Epidermal melanocyte (primary cell): ENCODE data around the gene BRMS1.
A peak's percentile ranks its signal among the peaks of the same experiment; 100 is the strongest.
"Not testable (repeated sequence)": the region's sequence is repeated elsewhere in the genome, so short reads cannot be mapped to it uniquely, and the experiment has no call there.

Experiments used
- DNase-seq: peaks from one replicate; pipeline ENCODE4 v3.0.0; 2011; ENCODE audit warnings: low spot score; ENCODE audit not compliant: insufficient read length

BRMS1 gene

DNA sequence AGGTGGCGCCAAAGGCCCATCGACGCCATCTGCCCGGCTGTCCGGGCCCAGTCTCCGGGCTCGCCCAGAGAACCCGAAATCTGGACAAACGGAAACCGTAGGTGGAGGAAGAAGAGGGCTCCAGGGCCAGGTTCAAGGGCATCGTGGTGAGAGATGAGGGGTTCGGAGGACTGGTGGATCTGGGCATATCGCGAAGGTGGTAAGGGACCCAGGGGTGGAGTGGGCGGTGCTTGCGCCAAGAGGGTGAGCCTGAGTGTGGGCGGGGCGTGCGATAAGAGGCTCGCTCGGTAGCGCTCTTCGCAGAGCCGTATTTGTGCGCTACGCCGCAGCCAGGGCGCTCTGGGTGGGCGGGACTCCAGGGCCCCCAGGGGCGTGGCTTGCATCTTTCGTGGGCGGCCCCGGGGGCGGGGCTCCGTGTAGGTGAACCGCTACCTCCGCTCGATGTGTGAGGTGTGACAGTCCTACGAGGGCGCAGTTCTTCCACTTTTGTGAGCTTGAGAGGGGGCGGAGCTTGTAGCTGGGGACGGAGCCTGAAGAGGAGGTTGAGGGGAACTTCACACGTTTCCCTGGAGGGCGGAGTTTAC is 32.8 kb downstream of the BRMS1 start:
- DNase-seq = peak; percentile 66

DNA sequence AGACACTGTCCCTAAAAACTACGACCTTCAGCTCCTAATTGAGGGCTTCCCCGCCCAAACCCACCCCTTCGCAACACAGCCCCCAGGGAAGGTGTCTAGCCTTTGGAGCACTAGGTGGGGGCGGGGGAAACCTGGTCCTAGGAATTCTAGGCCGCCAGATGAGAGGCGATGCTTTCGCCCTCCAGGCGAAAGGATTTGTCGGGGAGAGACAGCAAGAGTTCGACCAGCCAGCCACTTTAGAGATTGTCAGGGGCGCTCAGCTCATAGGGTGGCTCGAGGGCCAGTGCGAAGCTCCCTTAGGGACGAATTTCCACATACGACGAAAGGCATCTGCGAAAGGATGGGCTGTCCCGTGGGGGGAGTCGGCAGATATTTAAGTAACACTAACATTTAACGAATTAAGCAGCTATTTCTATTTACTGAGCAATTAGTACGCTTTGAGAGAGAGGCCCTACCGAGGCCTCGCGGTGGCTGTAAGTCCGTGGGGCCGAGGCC is 33.4 kb downstream of the BRMS1 start:
- no peak for DNase-seq

DNA sequence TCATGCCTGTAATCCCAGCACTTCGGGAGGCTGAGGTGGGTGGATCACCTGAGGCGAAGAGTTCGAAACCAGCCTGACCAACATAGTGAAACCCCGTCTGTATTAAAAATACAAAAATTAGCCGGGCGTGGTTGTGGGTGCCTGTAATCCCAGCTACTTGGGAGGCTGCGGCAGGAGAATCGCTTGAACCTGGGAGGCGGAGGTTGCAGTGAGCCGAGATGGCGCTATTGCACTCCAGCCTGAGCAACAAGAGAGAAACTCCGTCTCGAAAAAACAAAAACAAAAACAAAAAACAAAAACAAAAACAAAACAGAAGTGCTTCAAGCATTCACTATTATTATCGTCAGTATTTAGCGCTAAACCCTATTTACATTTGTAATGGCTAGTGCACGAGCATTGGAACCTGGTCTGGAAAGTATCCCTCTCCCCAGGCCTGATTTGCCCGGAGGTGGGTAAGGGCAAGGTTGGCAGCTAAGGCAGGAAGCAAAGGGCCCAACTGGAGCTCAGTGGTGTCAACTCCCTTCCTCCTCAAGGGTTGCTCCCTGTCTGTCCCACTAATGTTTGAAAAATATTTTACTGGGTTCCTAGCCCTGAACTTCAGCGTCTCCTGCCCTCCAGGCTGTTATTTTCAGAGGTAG is 34.0 kb downstream of the BRMS1 start:
- not testable (repeated sequence) for DNase-seq

DNA sequence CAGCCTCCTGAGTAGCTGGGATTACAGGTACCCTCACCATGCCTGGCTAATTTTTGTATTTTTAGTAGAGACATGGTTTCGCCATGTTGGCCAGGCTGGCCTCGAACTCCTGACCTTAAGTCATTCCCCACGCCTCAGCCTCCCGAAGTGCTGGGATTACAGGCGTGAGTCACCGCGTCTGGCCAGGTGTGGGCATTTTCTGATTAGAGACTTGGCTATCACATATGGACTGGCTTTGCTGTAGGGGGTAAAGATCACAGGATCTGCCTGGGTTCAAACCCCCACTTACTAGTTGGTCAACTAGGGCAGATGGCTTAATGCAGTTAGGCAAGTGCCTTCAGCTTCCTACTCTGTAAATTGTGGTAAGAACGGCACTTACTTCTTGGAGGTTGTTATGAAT is 34.6 kb downstream of the BRMS1 start:
- no peak for DNase-seq

DNA sequence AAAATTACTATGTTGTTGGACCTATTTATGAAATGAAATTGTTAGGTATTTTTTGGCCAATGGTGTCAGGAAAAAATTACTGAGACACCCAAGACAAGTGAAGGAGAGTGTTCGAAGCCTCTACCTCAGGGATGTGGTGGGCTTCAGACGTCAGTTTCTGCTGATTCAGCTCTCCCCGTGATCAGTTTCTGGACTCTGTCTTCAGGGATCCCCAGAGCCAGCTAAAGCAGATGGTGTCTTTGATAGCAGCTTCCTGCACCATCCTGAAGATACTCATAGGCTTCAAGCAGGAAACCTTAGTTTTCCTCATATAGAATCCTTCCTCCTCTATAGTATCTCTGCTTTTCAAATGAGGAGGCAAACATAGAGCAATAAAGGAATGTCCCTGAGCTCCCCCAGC is 35.4 kb downstream of the BRMS1 start:
- no peak for DNase-seq

DNA sequence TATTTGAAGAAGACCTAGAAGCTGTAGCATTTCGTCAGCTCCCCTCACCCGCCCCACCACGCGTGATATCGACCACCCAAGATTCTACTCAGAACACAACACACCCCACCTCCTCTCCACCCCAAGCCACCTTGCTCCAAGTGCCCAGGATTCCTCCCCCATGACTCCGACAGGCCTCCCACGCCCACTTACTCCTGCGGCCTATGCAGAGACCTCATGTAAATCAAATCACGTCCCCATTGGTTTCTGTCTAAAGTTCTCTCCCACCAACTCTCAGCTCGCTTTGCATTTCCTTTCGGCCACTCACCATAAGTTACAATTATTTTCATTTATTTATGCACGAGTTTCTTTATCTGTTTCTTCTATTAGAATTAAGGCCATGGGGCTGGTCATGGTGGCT is 42.2 kb downstream of the BRMS1 start:
- DNase-seq = no peak

DNA sequence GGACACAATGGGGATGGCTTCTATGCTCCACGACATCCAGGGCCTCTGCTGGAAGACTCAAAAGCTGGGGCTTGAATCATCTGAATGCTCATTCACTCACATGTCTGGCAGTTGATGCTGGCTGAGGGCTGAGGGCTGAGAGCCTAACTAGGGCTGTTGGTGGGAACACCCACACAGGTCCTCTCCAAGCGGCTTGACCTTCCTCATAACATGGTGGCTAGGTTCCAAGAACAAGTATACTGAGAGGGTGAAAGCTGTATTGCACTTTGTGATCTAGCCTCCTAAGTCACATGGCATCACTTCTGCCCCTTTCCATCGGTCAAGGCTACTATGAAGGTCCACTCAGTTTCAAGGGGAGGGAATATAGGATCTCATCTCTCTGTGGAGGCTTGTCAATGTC is 45.7 kb downstream of the BRMS1 start:
- no peak for DNase-seq

DNA sequence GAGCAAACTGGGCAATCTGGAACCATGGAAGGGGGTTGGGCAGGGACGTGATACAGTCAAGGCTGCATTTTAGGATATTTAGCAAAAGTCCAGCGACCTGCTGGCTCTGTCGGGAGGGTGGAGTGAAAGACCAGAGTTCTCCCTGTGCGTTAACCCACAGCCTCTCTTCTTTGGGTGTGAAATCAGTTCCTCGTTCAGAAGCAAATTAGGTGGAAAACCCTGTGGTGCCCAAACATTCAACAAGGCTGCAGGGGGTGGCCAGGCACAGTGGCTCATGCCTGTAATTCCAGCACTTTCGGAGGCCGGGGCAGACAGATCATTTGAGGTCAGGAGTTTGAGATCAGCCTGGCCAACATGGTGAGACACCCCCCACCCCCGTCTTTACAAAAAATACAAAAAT is 47.3 kb downstream of the BRMS1 start:
- no peak for DNase-seq

DNA sequence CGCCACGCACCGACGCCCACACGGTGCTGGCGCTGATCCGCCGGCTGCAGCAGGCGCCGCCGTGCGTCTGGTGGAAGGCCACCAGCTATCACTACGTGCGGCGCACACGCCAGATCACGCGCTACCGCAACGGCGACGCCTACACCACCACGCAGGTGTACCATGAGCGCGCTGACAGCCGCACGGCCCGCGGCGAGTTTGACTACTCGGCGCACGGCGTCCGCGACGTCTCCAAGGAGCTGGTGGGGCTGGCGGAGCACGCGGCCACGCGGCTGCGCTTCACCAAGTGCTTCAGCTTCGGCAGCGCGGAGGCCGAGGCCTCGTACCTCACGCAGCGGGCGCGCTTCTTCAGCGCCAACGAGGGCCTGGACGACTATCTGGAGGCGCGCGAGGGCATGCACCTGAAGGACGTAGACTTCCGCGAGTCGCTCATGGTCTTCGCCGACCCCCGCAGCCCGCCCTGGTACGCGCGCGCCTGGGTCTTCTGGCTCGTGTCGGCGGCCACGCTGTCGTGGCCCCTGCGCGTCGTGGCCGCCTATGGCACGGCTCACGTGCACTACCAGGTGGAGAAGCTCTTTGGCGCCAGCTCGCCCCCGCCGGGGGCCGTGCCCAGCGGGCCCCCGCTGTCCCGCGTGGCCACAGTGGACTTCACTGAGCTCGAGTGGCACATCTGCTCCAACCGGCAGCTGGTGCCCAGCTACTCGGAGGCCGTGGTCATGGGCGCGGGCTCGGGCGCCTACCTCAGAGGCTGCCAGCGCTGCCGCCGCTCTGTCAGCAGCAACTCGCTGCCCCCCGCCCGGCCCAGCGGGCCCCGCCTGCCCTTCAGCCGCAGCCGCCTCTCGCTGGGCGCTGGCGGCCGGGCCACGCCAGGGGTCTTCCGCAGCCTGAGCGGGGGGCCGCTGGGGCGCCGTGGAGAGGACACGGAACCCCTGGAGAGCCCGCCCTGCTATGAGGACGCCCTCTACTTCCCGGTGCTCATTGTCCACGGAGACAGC is 50.0 kb downstream of the BRMS1 start:
- no peak for DNase-seq

DNA sequence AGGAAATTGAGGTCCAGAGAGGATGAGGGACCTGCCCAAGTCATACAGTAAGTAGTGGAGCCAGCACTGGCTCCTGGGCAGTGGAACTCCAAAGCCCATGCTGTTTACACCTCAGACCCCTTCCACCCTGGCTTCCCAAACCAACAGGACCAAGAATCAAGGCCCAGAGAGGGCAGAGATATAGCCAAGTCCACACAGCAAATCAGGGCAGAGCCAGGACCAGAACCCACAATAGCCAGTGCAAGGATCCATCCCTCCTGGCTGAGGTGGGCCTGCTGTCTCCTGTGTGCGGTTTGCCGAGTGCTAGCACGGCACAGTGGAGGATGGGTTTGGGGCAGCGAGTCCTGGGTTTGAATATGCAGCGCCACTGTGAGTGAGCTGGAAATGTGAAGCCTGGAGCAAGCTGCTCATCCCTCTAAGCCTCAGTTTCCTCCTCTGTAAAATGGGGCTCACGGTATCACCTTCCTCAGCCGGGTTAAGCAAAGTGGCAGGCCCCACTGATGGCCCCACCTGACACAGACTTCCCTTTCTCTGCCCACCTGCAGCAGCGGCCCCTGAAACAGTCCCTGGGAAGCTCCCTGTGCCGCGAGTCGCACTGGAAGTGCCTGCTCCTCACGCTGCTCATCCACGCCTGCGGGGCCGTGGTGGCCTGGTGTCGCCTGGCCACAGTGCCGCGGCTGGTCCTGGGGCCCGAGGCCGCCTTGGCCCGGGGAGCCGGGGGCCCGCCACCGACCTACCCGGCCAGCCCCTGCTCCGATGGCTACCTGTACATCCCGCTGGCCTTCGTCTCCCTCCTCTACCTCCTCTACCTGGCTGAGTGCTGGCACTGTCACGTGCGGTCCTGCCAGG is 50.9 kb downstream of the BRMS1 start:
- no peak for DNase-seq

DNA sequence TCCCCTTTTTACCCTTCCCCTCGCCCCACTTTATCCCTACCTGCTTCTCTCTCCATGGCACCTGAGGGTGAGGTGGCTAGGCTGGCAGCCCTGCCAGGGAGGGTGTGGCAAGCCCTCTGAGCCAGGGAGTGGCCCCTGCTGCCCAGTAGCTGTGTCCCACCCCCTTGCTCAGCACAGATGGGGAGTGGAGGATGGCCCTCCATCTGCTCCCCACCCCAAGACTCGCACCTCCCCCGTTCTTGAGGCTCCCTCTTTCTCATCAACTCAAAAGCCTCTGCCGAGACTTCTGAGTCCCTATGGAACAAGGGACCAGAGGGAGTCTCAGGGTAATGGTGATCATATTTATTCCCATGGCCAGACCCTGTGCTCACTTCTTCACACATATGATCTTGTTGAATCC is 51.6 kb downstream of the BRMS1 start:
- no peak for DNase-seq

DNA sequence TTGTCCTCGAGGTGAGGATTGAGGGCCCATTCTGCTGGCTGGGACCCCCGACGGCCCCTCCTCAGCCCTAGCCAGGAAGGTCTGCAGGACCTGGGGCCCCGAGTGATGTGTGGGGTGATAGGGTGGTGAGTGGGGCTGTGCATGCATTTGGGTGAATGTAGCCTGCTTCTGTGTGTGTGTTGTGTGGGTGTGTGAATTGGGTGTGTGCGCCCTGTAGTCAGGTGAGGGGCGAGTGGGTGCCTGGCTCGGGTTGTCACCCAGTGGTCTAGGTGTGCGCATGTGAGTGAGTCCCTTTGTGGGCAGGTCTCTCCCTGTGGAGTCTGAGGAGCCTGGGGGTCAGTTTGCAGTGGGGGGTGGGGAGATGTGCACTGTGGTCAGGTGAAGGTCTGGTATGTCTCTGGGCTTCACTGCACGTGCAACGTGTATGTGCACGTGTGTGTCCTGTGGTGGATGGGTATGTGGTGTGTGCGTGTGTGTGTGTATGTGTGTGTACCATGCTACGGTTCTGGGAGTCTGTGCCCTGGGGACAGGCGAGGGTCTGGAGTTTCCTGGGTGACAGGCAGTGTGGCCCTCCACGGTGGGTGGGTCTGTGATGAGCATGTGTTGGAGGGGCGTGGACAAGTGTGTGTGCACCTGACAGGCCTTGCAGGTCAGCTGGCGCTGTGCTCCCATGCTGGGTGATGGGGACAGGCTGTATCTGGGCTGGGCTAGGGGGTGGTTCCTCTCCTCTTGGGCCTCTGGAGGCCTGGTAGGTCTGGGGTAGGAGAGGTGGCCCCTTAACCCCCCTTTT is 52.2 kb downstream of the BRMS1 start:
- DNase-seq = no peak

DNA sequence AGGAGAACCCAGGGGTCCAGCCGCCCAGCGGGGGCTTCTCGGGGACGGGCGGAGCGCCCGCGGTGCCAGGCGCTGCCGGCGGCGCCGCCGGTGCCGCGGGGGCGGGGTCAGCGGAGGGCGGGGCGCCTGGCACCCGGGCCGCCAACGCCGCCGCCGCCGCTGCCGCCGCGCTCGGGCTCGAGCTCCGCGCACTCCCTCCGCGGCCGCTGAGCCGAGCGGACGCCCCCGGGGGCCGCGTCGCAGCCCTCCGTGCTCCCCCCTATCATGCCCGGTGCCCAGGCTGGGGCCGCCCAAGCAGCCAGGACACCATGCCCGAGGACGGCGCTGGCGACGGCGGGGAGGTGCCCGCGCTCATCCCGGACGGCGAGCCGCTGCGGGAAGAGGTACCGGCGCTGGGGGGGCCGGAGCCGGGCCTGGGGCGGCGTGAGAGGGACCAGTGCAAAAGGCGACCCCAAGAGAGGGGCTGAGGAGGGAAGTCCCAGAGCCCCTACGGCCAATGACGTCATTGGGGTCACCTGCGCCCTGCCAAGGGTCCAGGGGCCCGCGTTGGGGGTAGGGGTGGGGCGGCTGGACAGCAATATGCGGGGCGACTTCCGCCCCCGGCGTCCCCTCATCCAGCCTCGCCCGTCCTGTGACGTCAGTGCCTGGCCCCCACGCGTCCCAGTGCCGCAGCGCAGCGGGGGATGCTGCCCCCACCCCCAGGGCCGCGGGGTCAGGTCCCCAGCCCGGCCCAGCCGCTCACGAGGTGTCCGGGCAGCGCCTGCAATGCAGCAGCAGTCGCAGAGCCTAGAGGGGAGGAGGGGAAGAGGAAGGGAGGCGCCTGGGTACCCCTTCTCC is 53.0 kb downstream of the BRMS1 start, which contains the start of gene TMEM151A:
TSS of gene TMEM151A (plus strand) at position 189 of the 837 bp plus-strand sequence. CDS start at position 309, 120 bp downstream.
- DNase-seq = no peak

DNA sequence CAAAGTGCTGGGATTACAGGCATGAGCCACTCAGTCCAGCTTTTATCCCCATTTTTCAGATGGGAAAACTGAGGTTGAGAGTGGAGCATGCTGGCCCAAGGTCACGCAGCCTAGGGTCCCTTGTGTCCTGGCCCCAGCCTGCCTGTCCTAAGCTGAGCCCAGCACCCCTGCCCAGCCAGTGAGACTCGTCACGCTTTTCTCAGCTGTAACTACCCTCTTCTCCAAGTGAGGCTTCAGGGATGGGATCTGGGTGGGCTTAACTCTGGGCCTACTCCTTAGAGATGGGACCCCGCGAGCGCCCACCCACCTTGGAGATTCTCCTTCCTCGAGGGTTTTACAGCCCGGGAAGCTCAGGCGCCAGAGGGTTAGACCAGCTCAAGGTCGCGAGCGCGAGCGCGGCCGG is 53.6 kb downstream of the BRMS1 start:
- DNase-seq = peak; percentile 12

DNA sequence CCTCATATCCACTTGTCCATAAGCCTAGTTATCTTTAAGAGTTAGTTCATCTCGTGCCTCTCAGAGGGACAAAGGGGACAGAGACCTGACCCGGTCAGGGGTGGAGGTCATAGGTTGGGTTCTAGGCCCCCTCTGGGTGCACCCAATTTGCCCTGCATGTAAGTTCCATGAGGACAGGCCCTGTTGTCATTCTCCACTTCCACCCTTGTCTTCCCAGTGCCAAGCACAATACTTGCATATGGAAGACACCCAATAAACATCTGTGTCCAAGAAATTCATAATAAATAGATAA is 54.6 kb downstream of the BRMS1 start:
- DNase-seq = no peak

DNA sequence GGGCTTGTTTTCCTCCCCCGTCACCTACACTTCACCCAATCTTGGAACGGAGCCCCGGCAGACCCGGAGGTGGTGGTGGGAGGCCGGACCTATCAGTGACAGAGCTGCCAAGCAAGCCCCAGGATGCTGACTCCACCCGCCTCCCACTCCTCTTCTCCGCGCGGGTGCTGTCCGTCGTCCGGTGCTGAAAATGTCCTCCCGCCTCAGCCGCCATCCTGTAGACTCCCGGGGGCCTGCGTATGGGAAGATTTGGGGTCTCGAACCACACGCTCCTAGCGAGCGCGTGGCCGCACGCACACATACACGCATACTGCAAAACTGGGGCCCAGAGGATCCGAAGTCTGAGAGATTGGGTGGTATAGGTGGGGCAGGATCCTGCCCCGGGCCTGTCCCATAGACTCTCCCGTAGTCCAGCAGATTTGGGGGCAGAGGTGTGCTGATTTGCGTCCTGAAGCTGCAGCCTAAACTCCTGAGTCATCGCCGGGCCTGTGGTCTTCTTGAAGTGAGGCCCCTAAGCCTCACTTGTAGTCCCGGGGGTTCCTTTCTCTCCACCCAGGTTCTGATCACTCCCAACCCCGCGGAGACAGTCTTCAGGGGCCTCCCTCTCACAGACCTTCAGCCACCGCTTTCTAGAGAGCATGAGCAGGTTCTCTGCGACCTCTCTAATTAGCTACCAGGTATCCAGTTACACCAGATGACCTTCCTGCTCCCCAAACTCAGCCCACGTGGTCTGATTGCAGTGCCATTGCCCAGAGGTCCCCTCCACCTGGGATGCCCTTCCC is 55.2 kb downstream of the BRMS1 start:
- peak; percentile 86 for DNase-seq

DNA sequence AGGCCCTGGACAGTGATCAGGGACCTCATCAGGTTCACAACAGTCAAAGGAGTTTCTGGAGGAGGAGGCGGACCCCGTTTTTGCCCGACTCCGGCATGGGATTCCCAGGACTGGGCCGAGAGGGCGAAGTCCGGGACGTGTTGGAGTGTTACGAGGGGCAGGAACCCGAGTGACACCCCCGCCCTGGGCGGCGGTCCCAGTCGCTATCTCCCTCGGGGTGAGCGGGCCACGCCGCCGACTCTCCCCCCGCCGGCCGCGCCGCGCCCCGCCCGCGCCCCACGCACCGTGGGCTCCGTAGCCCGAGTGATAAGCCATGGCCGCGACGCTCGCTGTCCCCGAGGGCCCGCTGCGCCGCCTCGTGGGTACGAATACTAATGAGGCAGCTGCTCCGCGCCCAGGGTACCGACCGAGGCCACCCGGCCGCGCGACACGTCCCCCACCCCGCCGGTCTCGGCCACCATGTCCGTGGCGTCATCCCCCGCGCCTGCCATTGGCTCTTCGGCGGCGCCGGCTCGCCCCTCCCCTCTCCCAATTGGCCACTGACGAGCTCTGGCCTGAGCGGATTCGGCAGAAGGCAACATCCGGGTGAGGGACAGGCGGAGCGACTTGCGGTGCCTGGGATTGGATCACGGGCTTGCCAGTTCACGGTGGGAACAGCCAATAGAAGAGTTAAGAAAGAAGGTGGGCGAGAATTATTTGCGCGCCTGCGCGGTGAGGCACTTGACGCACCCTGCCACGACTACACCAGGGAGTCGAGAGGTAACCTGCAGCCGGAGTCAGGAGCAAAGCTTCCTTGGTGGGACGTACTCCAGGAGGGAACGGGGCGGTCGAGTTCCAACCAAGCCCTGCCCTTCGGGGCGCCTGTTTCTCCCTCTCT is 56.0 kb downstream of the BRMS1 start, which contains the start of gene YIF1A:
TSS of gene YIF1A (minus strand) at position 473 of the 877 bp plus-strand sequence. CDS start at position 315, 158 bp downstream.
- DNase-seq = peak; percentile 100
